ENCODE results near the gene GDAP2. TPM values are rescaled to one million over a fixed set of nuclear protein-coding genes. Genes with fewer than 3 reads are reported as not detected.

GDAP2 gene
- total RNA-seq, 4 donors from 2014 or later: 19.9 to 28.1 (median 24.8) TPM

DNA sequence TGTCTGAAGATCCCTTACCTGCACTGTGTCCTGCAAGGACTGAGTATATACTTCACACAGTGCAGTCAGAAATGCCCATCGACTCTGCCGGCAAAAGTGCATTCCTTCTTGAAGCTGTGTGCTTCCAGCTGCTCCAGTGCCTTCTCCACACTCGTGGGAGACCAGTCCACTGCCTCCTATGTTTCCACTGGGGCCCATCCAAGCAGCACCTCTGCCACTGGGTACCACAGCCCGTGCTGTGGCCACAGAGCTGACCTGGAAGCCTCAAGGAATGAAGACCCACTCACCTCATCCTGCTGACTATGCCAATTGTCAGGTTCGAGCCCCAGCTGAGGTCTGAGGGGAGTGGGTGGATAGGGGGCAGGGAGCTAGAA, 108.1 kb downstream of the GDAP2 start:
- ATAC-seq (ENCODE audit: low FRiP score) (no peak), DNase-seq (ENCODE audit: low spot score) (no peak)
- TF ChIP-seq, protein P1, sequence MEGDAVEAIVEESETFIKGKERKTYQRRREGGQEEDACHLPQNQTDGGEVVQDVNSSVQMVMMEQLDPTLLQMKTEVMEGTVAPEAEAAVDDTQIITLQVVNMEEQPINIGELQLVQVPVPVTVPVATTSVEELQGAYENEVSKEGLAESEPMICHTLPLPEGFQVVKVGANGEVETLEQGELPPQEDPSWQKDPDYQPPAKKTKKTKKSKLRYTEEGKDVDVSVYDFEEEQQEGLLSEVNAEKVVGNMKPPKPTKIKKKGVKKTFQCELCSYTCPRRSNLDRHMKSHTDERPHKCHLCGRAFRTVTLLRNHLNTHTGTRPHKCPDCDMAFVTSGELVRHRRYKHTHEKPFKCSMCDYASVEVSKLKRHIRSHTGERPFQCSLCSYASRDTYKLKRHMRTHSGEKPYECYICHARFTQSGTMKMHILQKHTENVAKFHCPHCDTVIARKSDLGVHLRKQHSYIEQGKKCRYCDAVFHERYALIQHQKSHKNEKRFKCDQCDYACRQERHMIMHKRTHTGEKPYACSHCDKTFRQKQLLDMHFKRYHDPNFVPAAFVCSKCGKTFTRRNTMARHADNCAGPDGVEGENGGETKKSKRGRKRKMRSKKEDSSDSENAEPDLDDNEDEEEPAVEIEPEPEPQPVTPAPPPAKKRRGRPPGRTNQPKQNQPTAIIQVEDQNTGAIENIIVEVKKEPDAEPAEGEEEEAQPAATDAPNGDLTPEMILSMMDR (IDR thresholded peaks at IDR 0.05): no peak

DNA sequence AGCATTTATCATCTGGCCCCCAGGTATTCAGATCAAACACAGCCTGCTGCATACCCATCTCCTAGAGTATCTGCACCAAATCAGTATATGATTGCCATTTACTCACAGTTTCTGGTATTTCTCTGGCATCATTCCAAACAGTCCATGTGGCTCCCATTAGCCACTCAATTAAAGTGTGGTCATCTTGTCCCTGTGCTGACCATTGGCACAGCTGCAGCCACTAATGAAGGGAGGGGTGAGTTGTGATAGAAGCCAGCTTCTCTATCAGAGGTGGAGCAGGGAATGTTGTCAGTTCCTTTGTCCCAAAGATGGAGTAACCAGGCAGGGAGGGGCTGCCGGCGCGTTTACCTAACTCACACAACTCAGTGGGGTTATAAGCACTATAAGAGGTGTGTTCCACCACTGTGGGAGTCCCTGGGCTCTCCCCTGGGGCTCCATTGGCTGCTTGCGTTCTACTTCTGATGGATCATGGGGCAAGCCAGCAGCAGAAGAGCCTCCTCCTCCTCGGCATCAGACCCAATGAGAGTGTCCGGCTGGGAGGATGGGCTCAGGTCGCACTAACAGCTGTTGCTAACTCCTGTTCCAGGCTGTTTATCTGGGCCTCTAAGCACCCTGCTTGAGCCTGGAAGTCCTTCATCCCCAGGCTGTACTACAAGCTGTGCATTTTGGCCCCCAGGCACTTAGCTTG, 108.6 kb downstream of the GDAP2 start:
- TF ChIP-seq, protein P1 (IDR thresholded peaks at IDR 0.05): no peak
- DNase-seq (ENCODE audit: low spot score): no peak
- no peak for ATAC-seq (ENCODE audit: low FRiP score)

DNA sequence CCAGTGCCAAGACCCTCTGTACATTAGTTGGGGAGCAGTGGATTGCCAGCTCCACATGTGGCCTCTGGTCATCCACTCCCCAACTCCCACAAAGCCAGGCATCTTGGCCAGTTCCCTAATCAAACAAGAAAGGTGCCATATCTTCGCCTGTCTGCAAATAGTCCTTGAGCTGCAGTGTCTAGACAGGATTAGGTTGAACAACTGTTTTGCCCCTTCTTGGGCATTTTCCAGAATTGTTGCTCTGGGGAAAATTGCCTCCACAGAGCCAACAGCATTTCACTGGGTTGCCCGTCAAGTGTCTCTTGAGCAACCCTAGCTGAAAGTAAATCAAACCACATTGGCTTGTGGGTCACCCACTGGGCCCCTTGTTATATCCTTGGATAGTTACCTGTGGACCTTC, 109.3 kb downstream of the GDAP2 start:
- TF ChIP-seq, protein P1 (IDR thresholded peaks at IDR 0.05): no peak
- DNase-seq (ENCODE audit: low spot score) (no peak), ATAC-seq (ENCODE audit: low FRiP score) (no peak)

DNA sequence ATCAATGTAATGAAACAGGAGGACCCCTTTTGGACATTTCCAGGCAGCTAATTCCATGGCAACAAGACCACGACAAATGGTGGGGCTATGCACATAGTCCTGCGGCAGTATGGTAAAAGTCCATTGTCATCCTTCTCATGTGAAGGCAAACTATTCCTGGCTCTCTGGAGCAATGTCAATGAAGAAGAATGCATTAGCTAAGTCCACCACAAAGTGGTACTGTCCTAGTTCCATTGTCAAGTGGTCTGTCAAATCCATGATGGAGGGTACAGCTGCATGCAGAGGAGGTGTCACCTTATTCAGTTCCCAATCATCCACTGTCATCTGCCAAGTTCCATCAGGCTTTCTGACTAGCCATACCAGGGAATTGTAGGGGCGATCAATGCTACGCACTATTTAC, 110.1 kb downstream of the GDAP2 start:
- DNase-seq (ENCODE audit: low spot score) (no peak), ATAC-seq (ENCODE audit: low FRiP score) (no peak)
- TF ChIP-seq, protein P1 (IDR thresholded peaks at IDR 0.05): no peak

GRCh38 chr1:117818456-117818855, 111.0 kb downstream of the GDAP2 start:
- DNase-seq (ENCODE audit: low spot score): no peak
- no peak for ATAC-seq (ENCODE audit: low FRiP score)
- TF ChIP-seq, protein P1 (IDR thresholded peaks at IDR 0.05): no peak

- TF ChIP-seq, protein P1 (IDR thresholded peaks at IDR 0.05): no peak
- ATAC-seq (ENCODE audit: low FRiP score) (no peak), DNase-seq (ENCODE audit: low spot score) (no peak)
These were observed 111.8 kb downstream of the GDAP2 start for GRCh38 chr1:117817629-117818028.

GRCh38 chr1:117815926-117816325, 113.5 kb downstream of the GDAP2 start:
- ATAC-seq (ENCODE audit: low FRiP score): no peak
- no peak for DNase-seq (ENCODE audit: low spot score)
- TF ChIP-seq, protein P1 (IDR thresholded peaks at IDR 0.05): no peak
